Stimulated activated CD8-positive, alpha-beta memory T cell treated with anti-CD3 and anti-CD28 coated beads, Interleukin-15, amount 100 ng/mL, for 4 hours (primary cell): ENCODE results near the gene AFAP1L1.

Experiments
- DNase-seq, 2 donors: peaks; one replicate each; pipeline ENCODE4 v3.0.0-alpha.2; 2020; ENCODE audit warnings: low read depth in 2 of 2

Gene AFAP1L1

DNA sequence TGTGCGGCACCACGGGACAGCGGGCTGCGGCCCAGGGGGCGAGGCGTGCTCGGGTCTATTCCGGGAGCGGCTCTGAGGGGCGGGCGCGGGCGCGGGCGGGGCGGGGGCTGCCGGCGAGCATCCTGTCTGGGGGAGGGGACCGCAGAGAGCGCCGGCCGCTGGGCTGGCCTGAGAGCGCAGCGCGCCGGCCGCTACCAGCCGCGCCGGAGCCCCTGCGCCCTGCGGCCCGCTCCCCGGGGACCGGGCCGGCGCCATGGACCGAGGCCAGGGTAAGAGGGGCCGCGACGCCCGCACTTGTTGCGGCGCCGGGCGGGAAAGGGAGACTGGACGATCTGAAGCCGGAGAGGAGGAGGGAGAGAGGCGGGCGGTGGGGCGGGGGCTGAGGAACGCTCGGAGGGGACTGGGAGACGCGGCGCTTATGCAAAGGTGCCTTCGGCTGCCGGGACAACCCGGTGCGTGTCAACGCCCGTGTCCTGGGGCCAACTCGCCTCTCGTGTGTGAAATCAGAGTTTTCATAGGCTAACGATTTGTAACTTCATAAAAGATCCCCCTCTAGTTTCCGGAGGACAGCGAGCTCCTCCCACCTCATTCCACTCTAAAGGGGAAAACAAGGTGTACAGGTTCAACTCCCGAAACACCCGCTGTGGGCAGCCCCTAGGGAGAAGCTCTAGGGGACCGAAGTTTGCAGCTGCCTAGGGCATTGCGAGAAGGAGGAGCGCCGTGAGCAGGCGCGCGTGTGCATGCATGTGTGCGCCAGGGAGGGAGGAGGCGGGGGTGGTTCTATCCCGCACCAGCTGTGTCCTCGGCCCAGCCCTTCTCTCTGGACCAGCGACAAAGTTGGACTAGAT is at the start of gene AFAP1L1:
TSS of gene AFAP1L1 (plus strand) at position 144 of the 848 bp plus-strand sequence. CDS start at position 254, 110 bp downstream.
- DNase-seq, result no peak

DNA sequence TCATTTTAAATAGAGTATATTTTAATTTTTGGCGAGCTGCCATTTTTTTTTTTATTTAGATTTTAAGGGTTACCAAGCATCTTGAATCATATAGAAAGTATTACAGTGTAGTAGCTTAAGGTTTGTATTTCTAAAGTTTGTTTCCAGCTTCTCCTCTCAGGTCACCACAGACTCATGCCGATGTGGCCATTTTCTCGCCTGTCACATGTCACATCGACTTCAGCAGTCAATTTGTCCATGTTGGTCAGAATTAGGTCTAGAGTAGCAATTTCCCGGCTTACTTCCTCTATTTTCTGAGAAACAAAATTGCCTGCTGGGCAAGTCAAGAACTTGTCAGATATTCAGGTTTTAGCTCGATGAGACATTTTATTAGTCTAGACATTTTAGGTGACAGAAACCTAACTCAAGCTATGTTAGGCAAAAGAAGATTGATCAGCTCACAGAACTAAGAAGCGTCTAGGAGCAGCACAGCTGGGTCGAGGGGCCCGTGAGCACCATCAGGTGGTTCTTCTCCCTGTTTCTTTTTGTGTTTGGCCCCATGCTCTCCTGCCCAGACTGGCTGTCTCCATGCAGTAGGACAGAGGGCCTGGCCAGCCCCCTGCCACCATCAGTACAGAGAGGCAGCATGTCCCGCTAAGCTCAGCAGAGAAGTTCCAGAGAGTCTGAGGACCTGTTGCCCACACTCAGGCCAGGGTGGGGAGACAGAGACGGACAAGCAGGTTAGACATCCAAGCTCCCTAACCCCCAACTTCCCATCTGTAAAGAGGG is 48.4 kb upstream of the AFAP1L1 start:
- DNase-seq, result no peak

- no peak for DNase-seq
These were observed 47.4 kb upstream of the AFAP1L1 start for GRCh38 chr5:149224282-149224681.

DNA sequence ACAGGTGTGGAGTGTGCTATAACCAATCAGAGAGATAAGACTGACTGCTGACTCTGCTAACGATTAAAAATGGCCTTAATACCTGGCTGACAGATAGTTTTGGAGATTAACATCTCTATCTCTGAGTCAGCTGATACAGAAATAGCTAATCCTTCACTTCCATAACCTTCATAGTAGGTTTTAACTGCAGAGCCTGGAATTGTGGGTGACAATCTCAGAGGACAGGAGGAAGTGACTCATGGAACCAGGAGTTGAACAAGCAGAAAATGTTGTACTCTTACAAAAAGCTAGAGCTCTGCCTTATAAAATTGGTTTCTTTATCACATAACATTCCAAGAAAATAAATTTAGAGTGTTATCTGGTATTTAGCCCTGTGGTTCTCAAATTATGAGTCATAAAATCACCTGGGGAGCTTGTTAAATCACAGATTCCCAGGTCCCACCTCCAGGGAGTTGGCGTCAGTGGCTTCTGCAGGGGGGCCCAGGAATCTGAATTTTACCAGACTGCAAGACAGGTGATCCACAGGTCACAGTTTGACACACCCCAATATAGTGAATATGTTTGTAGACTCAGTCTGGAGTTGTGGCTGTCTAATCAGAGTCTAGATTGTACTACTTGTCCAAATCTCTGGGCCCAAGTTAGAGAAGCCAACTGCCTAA is 44.4 kb upstream of the AFAP1L1 start:
- DNase-seq, result no peak

DNA sequence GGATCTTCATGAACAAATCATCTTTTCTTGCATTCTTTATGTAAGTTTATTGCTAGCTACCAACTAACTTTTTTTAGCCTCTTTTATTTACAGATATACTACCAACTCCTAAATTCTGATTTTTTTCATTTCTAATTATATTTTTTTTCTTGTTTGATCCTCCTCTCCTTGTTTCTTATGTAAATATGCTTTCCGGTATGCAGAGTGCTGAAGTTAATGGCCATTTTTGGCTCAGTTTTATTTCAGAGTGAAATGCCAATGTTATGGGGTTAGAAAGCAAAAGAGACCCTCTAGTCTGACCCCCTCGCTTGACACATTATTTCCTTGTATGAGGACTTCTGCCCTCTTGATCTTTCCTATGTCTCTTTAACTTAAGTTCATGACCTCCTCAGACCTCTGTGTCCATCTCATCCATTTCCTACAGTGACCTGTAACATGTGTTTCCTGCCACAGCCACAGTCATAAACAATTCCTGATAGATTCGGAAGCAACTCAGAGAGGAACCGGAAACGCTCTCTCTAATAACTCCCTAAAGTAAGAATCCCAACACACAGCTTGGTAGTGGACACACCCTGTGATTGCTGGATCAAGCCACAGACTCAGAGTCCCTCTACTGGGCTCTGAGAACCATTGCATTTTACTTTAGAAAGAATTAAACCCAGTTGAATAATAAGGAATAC is 42.9 kb upstream of the AFAP1L1 start:
- DNase-seq, result no peak

- no peak for DNase-seq
These were observed 42.2 kb upstream of the AFAP1L1 start for GRCh38 chr5:149229298-149229937.

DNA sequence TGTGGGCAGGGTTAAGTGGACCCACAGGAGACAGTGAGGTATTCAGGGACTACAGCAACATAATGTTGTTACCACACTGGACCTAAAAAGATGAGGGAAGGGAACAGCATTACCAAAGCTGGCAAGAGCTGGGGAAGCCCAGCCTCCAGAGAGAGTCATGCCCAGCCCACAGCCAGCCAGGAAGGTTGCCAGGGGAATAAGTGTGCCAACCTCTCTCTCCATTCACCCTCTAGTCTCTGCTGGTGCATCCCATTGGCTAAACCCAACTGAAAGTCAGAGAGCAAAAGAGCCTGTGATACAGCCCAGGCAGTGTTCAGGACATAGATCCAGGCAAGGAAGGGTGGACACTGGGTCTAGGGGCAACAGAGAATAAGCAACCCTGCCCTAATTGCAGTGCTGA is 35.8 kb upstream of the AFAP1L1 start:
- no peak for DNase-seq

DNA sequence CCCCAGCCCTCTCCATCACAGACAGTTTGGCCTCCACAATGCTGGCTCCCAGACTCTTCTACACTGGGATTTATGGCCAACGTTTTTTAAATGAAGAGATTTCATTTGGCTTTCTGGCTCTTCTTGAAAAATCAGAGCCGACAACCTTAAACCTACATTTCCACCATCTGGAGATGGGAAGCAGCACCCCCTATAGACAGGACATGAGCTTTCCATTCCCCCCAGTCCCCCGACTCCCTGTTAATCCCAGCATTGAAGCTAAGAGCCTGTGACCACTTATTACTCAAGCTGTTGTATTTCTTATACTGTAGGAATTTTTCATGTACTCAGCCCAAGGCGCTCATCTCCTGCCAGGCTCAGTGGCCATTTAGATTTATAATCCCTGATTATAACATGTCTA is 34.0 kb upstream of the AFAP1L1 start:
- no peak for DNase-seq

- no peak for DNase-seq
These were observed 33.1 kb upstream of the AFAP1L1 start for GRCh38 chr5:149238540-149238939.

- DNase-seq, result no peak
These were observed 31.7 kb upstream of the AFAP1L1 start for GRCh38 chr5:149239917-149240316.

DNA sequence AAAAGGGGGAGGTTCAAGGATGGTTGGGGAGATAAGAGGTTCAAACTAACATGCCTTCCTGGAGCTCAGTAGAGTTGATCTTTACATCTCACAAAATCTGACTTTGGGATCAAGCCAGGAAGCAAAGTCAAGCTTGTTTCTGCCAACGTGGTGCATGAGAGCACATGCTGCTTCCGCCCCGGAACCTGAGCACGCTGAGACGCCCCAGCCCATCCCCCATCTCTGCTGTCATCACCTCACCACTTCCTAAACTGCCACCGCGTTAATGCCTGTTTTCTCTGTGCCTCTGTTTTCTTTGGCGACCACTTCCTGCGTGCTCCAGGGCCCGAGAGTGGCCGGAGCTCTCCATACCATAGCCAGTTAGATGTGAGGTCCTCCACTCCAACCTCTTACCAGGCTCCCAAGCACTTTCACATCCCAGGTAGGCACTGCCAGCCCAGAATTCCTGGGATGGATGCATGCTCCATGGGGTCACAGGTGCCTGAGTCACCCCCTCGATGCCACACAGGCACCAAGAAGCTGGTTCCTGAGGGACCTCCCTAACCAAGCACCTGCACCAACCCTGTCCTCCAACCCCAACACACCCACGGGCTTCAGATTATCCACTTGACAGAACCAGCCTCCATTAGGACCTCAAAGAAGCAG is 31.2 kb upstream of the AFAP1L1 start:
- DNase-seq, result peak; percentile 50 to 53

DNA sequence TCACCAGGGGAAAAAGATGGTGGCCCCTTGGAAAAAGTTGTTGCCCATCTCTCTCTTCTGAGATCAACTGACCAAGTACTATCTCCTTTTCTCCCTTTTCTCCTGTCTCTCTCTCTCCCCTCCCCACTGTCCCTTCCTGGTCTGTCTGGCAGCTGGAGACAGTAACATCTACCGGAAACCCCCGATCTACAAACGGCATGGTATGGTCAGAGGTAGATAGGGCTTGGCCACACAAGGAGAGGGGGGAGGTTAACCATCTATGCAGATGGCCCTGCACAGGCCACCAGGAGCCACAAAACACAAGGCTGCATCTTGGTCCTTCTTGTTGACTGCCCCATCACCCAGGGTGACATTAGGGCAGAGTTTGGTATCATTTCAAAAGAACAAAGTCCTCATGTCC is 29.3 kb upstream of the AFAP1L1 start:
- DNase-seq, result no peak

DNA sequence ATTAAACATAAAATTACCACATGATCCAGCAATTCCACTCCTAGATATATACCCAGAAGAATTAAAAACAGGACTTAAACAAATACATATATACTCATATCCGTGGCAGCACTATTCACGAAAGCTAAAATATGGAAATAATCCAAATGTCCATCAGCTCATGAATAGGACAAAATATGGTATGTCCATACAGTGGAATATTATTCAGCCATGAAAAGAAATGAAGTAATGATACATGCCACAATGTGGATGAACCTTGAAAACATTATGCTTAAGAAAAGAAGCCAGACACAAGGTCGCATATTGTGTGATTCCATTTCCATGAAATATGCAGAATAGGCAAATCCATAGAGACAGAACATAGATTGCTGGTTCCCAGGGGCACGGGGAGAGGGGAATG is 24.8 kb upstream of the AFAP1L1 start:
- no peak for DNase-seq

DNA sequence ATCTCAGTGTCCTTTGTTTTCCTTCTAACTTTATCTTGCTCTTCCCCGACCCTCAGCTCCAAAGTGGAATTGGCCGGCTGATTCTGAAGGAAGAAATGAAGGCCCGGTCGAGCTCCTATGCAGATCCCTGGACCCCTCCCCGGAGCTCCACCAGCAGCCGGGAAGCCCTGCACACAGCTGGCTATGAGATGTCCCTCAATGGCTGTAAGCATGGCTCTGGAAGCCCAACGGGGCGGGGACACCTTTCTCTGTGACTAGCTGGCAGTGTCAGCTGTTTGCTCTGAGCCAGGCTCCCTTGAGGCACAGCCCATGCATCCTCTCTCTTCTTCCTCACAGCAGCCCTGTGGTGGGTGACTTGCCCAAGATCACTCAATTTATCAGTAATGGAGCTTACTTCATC is 23.9 kb upstream of the AFAP1L1 start:
- DNase-seq, result no peak

GRCh38 chr5:149251546-149251945 is 20.1 kb upstream of the AFAP1L1 start:
- DNase-seq, result no peak

GRCh38 chr5:149254506-149254905 is 17.2 kb upstream of the AFAP1L1 start:
- DNase-seq, result no peak

- DNase-seq, result no peak
These were observed 15.2 kb upstream of the AFAP1L1 start for GRCh38 chr5:149256451-149256850.

GRCh38 chr5:149257131-149257530 is 14.5 kb upstream of the AFAP1L1 start:
- DNase-seq, result no peak

- no peak for DNase-seq
These were observed 13.6 kb upstream of the AFAP1L1 start for GRCh38 chr5:149257889-149258705.

DNA sequence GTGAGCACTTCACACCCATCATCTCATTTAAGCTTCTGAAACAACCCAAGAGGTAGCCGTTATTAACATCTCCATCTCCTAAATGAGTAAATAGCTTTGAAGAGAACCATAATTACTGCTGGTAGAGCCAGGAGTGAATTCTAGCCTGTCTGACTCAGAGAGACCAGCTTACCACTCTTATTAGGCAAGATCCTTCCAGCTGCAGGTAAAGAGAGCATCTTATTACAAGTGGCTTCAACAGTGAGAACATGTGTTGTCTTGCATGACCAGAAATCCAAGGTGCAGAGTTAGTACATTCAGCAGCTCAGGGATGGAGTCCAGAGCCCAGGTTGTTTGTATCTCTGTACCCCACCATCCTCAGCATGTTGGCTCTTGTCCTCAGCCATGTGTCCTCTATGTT is 10.9 kb upstream of the AFAP1L1 start:
- DNase-seq, result no peak
